Neural cell (in vitro differentiated cells): ENCODE results near the gene CD58. TPM values are rescaled to one million over a fixed set of nuclear protein-coding genes. Genes with fewer than 3 reads are reported as not detected.

Experiments
- H2AFZ ChIP-seq: fragments of 200-600, 300-800 bp; sonication (generic), shearing (Covaris generic); 2 replicates; pipeline ENCODE4 v1.6.0; 2014; ENCODE audit warnings: low read depth, mild to moderate bottlenecking, antibody characterized with exemption, low read length, moderate library complexity
- H3F3A ChIP-seq: fragments of 200-600 bp; shearing (Covaris generic); 2 replicates; pipeline ENCODE4 v1.6.1; 2016; ENCODE audit warnings: mild to moderate bottlenecking, moderate library complexity, mixed read lengths, antibody characterized with exemption, low read length; ENCODE audit not compliant: insufficient read depth, poor library complexity, severe bottlenecking
- H3K27ac ChIP-seq: fragments of 200-600, 300-800 bp; sonication (generic), shearing (Covaris generic); 2 replicates; pipeline ENCODE4 v1.5.1; 2014; ENCODE audit warnings: mild to moderate bottlenecking, low read length, moderate library complexity
- H3K27me3 ChIP-seq: fragments of 300-800, 200-600 bp; sonication (generic), shearing (Covaris generic); 2 replicates; pipeline ENCODE4 v1.6.0; 2014; ENCODE audit warnings: mild to moderate bottlenecking, low read depth, low read length, moderate library complexity; ENCODE audit not compliant: insufficient read depth
- H3K36me3 ChIP-seq: fragments of 300-800, 200-600 bp; sonication (generic), shearing (Covaris generic); 2 replicates; pipeline ENCODE4 v1.5.1; 2014; ENCODE audit warnings: mild to moderate bottlenecking, antibody characterized with exemption, low read length, moderate library complexity; ENCODE audit not compliant: insufficient read depth
- H3K4me2 ChIP-seq: fragments of 300-800, 200-600 bp; sonication (generic), shearing (Covaris generic); 2 replicates; pipeline ENCODE4 v1.6.0; 2014; ENCODE audit warnings: mild to moderate bottlenecking, low read length
- H3K4me3 ChIP-seq: fragments of 300-800, 200-600 bp; sonication (generic), shearing (Covaris generic); 2 replicates; pipeline ENCODE4 v1.5.1; 2014; ENCODE audit warnings: mild to moderate bottlenecking, low read length, moderate library complexity
- H3K79me2 ChIP-seq: fragments of 200-600 bp; shearing (Covaris generic); replicated peaks from 2 replicates; pipeline ENCODE4 v1.6.0; 2014; ENCODE audit warnings: mild to moderate bottlenecking, low read length, moderate library complexity; ENCODE audit not compliant: insufficient read depth
- H3K9ac ChIP-seq: fragments of 300-800, 200-600 bp; sonication (generic), shearing (Covaris generic); 2 replicates; pipeline ENCODE4 v1.6.1; 2016; ENCODE audit warnings: mild to moderate bottlenecking, low read length, mixed read lengths
- H3K9me2 ChIP-seq: fragments of 200-600 bp; shearing (Covaris generic); 2 replicates; pipeline ENCODE4 v1.6.1; 2016; ENCODE audit warnings: mild to moderate bottlenecking, low read length, mixed read lengths; ENCODE audit not compliant: insufficient read depth
- H3K9me3 ChIP-seq: fragments of 200-600, 300-800 bp; sonication (generic), shearing (Covaris generic); 2 replicates; pipeline ENCODE4 v1.6.1; 2016; ENCODE audit warnings: mild to moderate bottlenecking, mixed run types, low read length, moderate library complexity, mixed read lengths
- H4K20me1 ChIP-seq: fragments of 200-600 bp; shearing (Covaris generic); 2 replicates; pipeline ENCODE4 v1.6.1; 2016; ENCODE audit warnings: mild to moderate bottlenecking, mixed run types; ENCODE audit not compliant: insufficient read depth
- EP300 ChIP-seq: fragments of 450-650 bp; conservative IDR thresholded peaks from 2 replicates; pipeline ENCODE4 v1.6.1; 2014; ENCODE audit warnings: antibody characterized with exemption, mild to moderate bottlenecking, moderate library complexity; ENCODE audit not compliant: poor library complexity, severe bottlenecking
- EZH2 ChIP-seq: fragments of 200-600, 300-800 bp; shearing (Covaris generic), sonication (generic); IDR thresholded peaks from 2 replicates; pipeline ENCODE4 v1.6.1; 2014; ENCODE audit warnings: antibody characterized with exemption, low read length, borderline replicate concordance, mild to moderate bottlenecking; ENCODE audit not compliant: insufficient read depth, poor library complexity, severe bottlenecking
- MXI1 ChIP-seq: fragments of 450-650 bp; conservative IDR thresholded peaks from 2 replicates; pipeline ENCODE4 v1.6.1; 2014; ENCODE audit warnings: antibody characterized with exemption, mild to moderate bottlenecking; ENCODE audit not compliant: poor library complexity, severe bottlenecking
- POLR2AphosphoS5 ChIP-seq: IDR thresholded peaks from 2 replicates; pipeline ENCODE4 v1.6.1; 2012
- RAD21 ChIP-seq: fragments of 450-650 bp; conservative IDR thresholded peaks from 2 replicates; pipeline ENCODE4 v1.6.1; 2014; ENCODE audit warnings: antibody characterized with exemption, mild to moderate bottlenecking, moderate library complexity
- SMC3 ChIP-seq: fragments of 450-650 bp; conservative IDR thresholded peaks from 2 replicates; pipeline ENCODE4 v1.6.1; 2014; ENCODE audit warnings: antibody characterized with exemption, mild to moderate bottlenecking, moderate library complexity; ENCODE audit not compliant: poor library complexity
- TAF1 ChIP-seq: IDR thresholded peaks from 2 replicates; pipeline ENCODE4 v1.6.1; 2012; ENCODE audit warnings: low read depth
- polyA plus RNA-seq: library from polyadenylated mRNA; depleted of rRNA; stranded (reverse); fragments of >200 nt; gene quantifications from 2 replicates; pipeline ENCODE4 v1.2.3, GENCODE V29; 2014
- TF ChIP-seq, protein P1 (sequence below): IDR thresholded peaks from 2 replicates; pipeline ENCODE4 v1.6.1; 2012; ENCODE audit warnings: borderline replicate concordance
- TF ChIP-seq, protein P2 (sequence below): fragments of 450-650 bp; IDR thresholded peaks from 2 replicates; pipeline ENCODE4 v1.5.1; 2014; ENCODE audit warnings: antibody characterized with exemption, mild to moderate bottlenecking, moderate library complexity; ENCODE audit not compliant: poor library complexity, severe bottlenecking

CD58 gene
- polyA plus RNA-seq, 1 donor from 2014 or later = 1.8 TPM

DNA sequence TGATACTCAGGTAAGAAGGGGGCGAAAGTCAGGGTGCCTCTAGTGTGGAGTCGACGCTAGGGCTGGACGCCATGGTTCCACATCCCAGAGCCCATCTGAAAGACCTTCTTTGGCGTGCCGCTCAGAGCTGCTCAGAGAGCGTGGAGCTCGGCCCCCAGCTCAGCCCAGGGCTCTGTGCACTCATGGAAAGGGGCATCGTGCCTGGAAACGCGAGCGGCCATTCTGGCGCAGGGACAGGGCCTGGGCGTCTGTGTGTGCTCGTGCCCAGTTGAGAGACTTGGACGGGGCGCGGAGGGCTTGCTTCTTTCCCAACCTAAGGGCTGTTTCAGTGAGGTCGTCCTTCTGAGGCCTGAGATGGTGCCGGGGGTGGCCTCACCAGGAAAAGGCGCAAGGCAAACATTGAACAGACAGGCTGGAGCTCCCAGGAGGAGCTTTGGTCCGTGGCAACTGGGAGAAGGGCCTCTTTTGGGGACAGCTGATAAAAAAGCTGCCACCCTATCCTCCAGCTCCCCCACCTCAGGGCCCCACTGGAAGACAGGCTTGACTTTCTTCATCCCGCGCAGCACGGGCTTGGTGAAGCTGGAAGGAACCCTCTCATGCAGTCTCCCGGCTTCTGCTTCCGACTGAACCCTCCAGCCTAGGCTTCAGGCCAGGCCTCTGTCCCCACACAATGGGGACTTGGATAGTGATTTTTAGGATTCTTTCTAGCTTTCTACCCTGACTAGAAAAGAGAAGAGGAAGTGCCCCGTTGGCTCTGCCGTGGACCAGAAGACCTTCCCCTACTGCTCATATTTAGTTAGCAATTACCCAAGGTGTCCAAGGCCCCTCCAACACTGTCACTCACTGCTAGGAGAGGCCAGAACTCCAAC, 77.1 kb downstream of the CD58 start:
- TF ChIP-seq RAD21 (no peak), TAF1 (no peak), MXI1 (no peak), SMC3 (no peak), POLR2AphosphoS5 (no peak), EZH2 (no peak), EP300 (no peak)
- TF ChIP-seq, protein P1, sequence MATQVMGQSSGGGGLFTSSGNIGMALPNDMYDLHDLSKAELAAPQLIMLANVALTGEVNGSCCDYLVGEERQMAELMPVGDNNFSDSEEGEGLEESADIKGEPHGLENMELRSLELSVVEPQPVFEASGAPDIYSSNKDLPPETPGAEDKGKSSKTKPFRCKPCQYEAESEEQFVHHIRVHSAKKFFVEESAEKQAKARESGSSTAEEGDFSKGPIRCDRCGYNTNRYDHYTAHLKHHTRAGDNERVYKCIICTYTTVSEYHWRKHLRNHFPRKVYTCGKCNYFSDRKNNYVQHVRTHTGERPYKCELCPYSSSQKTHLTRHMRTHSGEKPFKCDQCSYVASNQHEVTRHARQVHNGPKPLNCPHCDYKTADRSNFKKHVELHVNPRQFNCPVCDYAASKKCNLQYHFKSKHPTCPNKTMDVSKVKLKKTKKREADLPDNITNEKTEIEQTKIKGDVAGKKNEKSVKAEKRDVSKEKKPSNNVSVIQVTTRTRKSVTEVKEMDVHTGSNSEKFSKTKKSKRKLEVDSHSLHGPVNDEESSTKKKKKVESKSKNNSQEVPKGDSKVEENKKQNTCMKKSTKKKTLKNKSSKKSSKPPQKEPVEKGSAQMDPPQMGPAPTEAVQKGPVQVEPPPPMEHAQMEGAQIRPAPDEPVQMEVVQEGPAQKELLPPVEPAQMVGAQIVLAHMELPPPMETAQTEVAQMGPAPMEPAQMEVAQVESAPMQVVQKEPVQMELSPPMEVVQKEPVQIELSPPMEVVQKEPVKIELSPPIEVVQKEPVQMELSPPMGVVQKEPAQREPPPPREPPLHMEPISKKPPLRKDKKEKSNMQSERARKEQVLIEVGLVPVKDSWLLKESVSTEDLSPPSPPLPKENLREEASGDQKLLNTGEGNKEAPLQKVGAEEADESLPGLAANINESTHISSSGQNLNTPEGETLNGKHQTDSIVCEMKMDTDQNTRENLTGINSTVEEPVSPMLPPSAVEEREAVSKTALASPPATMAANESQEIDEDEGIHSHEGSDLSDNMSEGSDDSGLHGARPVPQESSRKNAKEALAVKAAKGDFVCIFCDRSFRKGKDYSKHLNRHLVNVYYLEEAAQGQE = no peak
- TF ChIP-seq, protein P2, sequence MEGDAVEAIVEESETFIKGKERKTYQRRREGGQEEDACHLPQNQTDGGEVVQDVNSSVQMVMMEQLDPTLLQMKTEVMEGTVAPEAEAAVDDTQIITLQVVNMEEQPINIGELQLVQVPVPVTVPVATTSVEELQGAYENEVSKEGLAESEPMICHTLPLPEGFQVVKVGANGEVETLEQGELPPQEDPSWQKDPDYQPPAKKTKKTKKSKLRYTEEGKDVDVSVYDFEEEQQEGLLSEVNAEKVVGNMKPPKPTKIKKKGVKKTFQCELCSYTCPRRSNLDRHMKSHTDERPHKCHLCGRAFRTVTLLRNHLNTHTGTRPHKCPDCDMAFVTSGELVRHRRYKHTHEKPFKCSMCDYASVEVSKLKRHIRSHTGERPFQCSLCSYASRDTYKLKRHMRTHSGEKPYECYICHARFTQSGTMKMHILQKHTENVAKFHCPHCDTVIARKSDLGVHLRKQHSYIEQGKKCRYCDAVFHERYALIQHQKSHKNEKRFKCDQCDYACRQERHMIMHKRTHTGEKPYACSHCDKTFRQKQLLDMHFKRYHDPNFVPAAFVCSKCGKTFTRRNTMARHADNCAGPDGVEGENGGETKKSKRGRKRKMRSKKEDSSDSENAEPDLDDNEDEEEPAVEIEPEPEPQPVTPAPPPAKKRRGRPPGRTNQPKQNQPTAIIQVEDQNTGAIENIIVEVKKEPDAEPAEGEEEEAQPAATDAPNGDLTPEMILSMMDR = no peak
- Histone ChIP-seq H3K36me3 (no peaks in the 10 kb centered on the region), H3F3A (no peaks in the 10 kb centered on the region), H3K9ac (no peak overlapping the region), H2AFZ (no peak overlapping the region), H4K20me1 (no peaks in the 10 kb centered on the region), H3K27ac (peak overlapping the region; percentile 94), H3K9me3 (no peaks in the 10 kb centered on the region), H3K9me2 (no peaks in the 10 kb centered on the region), H3K4me2 (no peak overlapping the region), H3K79me2 (no peaks in the 10 kb centered on the region), H3K4me3 (no peak overlapping the region), H3K27me3 (no peaks in the 10 kb centered on the region)

DNA sequence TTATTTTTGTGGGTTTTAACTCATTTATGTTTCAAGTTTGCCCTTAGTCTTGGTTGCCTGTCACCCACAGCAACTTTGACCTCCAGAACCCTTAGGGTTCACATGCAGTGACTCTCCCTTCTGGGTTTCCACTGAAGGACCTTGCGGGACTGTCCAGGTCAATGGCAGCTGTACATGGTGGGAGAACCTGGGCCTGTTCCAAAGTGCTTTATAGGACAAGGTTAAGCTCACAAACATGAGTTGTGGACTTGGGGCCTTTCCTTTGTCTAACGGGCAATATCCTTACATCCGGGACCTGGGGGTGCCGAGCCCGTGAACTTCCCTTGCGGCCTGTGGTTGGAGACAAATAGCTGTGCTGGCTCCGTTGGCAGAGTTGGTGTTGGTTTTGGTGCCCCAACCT, 77.8 kb downstream of the CD58 start:
- Histone ChIP-seq H3K4me2 (peak overlapping the region; percentile 33), H4K20me1 (no peaks in the 10 kb centered on the region), H3K4me3 (no peak overlapping the region), H3K36me3 (no peaks in the 10 kb centered on the region), H3K9me2 (no peaks in the 10 kb centered on the region), H3K9me3 (no peaks in the 10 kb centered on the region), H3K9ac (no peak overlapping the region), H3K27ac (peak overlapping the region; percentile 94), H2AFZ (no peak overlapping the region), H3K79me2 (no peaks in the 10 kb centered on the region), H3K27me3 (no peaks in the 10 kb centered on the region), H3F3A (no peaks in the 10 kb centered on the region)
- TF ChIP-seq, protein P1 = no peak
- no peak for TF ChIP-seq TAF1
- TF ChIP-seq, protein P2 = no peak
- no peak for TF ChIP-seq POLR2AphosphoS5
- TF ChIP-seq EP300 = no peak
